Bronchial epithelial cell (primary cell): ENCODE measurements around the gene PSMF1. TPM values are rescaled to one million over a fixed set of nuclear protein-coding genes. Genes with fewer than 3 reads are reported as not detected.

ENCODE experiments used
- DNase-seq: peaks from one replicate; pipeline ENCODE4 v3.0.0-alpha.2; 2010; ENCODE audit warnings: low read depth
- FAIRE-seq: peaks from 2 replicates; lab custom pipeline; 2011; peaks lifted over from hg19 to GRCh38; lab: Jason Lieb, UNC
- H3K27me3 ChIP-seq: 2 replicates; pipeline ENCODE4 v1.5.1; 2011; ENCODE audit warnings: low read length; ENCODE audit not compliant: control insufficient read depth, insufficient read depth
- H3K36me3 ChIP-seq: 2 replicates; pipeline ENCODE4 v1.5.1; 2011; ENCODE audit warnings: low read length; ENCODE audit not compliant: control insufficient read depth, insufficient read depth
- H3K4me3 ChIP-seq: 2 replicates; pipeline ENCODE4 v1.5.1; 2011; ENCODE audit warnings: mild to moderate bottlenecking, low read depth, low read length, control low read depth
- total RNA-seq: library from RNA; depleted of rRNA; stranded (reverse); fragments of >200 nt; gene quantifications from 2 replicates; pipeline ENCODE4 v1.2.1, GENCODE V29; 2014
- TF ChIP-seq, protein P1 (sequence below): IDR thresholded peaks from 2 replicates; pipeline ENCODE4 v1.5.1; 2011; ENCODE audit warnings: mild to moderate bottlenecking, moderate library complexity, low read length, control low read depth, inconsistent platforms; ENCODE audit not compliant: insufficient read depth, severe bottlenecking

The PSMF1 gene
- total RNA-seq, 1 donor from 2014 or later = 20.3 TPM

DNA sequence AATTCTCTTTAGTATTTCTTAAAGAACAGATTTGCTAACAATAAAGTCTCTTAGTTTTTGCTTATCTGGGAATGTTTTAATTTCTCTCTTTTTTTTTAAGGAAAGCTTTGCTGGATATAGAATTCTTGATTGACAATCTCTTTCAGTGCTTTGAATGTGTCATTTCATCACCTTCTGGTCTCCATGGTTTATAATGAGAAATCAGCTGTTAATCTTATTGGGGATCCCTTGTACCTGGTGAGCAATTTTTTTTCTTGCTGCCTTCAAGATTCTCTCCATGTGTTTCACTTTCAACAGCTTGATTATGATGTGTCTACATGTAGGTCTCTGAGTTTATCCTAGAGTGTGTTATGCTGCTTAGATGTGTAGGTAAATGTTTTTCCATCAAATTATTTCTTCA, 16.4 kb upstream of the PSMF1 start:
- TF ChIP-seq, protein P1, sequence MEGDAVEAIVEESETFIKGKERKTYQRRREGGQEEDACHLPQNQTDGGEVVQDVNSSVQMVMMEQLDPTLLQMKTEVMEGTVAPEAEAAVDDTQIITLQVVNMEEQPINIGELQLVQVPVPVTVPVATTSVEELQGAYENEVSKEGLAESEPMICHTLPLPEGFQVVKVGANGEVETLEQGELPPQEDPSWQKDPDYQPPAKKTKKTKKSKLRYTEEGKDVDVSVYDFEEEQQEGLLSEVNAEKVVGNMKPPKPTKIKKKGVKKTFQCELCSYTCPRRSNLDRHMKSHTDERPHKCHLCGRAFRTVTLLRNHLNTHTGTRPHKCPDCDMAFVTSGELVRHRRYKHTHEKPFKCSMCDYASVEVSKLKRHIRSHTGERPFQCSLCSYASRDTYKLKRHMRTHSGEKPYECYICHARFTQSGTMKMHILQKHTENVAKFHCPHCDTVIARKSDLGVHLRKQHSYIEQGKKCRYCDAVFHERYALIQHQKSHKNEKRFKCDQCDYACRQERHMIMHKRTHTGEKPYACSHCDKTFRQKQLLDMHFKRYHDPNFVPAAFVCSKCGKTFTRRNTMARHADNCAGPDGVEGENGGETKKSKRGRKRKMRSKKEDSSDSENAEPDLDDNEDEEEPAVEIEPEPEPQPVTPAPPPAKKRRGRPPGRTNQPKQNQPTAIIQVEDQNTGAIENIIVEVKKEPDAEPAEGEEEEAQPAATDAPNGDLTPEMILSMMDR = no peak
- Histone ChIP-seq H3K27me3 (no peaks in the 10 kb centered on the region), H3K36me3 (no peaks in the 10 kb centered on the region), H3K4me3 (no peak overlapping the region)
- DNase-seq (no peak), FAIRE-seq (no peak)

GRCh38 chr20:1103751-1104150, 14.7 kb upstream of the PSMF1 start:
- H3K27me3 ChIP-seq = no peaks in the 10 kb centered on the region
- FAIRE-seq (no peak), DNase-seq (no peak)
- no peaks in the 10 kb centered on the region for H3K36me3 ChIP-seq
- TF ChIP-seq, protein P1 = no peak
- no peak overlapping the region for H3K4me3 ChIP-seq

- TF ChIP-seq, protein P1 = no peak
- no peaks in the 10 kb centered on the region for H3K36me3 ChIP-seq
- H3K27me3 ChIP-seq = no peaks in the 10 kb centered on the region
- FAIRE-seq (no peak), DNase-seq (no peak)
- no peak overlapping the region for H3K4me3 ChIP-seq
These were observed 12.7 kb upstream of the PSMF1 start for GRCh38 chr20:1105599-1106194.

- no peaks in the 10 kb centered on the region for H3K27me3 ChIP-seq
- TF ChIP-seq, protein P1 = no peak
- FAIRE-seq = no peak
These were observed 11.2 kb upstream of the PSMF1 start for GRCh38 chr20:1107176-1107575.

GRCh38 chr20:1108437-1108920, 9.9 kb upstream of the PSMF1 start:
- H3K4me3 ChIP-seq = no peak overlapping the region
- DNase-seq (peak; percentile 17), FAIRE-seq (no peak)
- no peaks in the 10 kb centered on the region for H3K27me3 ChIP-seq
- no peaks in the 10 kb centered on the region for H3K36me3 ChIP-seq
- TF ChIP-seq, protein P1 = peak; percentile 96

More at GRCh38 chr20:1107176-1107575, 11.2 kb upstream of the PSMF1 start:
- Histone ChIP-seq H3K4me3 (no peak overlapping the region), H3K36me3 (no peaks in the 10 kb centered on the region)
- no peak for DNase-seq

DNA sequence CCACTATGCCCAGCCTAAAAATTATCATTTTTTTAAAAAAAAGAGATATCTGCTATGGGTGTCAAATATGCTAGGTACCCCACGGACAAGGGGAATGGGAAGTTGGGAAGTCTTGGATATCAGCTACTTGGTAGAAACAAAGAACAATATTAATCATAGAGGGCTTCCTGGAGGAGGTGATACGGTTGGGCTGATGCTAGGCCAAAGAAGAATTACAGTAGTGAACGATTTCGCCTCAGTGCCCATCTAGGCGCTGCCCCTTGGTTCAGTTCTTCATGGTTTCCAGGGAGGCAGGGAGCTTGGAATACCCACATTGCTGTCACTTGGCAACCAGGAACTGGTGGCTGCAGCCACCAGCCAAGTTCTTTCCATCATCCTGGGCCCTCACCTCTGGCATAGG, 5.5 kb upstream of the PSMF1 start:
- TF ChIP-seq, protein P1 = no peak
- FAIRE-seq (peak; percentile 66), DNase-seq (no peak)
- Histone ChIP-seq H3K4me3 (no peak overlapping the region), H3K27me3 (no peaks in the 10 kb centered on the region), H3K36me3 (no peaks in the 10 kb centered on the region)
